Activated T-helper 1 cell treated with anti-CD3 and anti-CD28 coated beads, Interleukin-12 subunit alpha, Interleukin-12 subunit beta, Interleukin-2, Interleukin-4 antibody, amounts not matched to agents 30 ng/mL and 10 ng/mL and 1 ng/mL, durations not matched to agents 14 hours and 24 hours and 36 hours (primary cell): ENCODE measurements around the gene SPDYE3. TPM values are rescaled to one million over a fixed set of nuclear protein-coding genes. Genes with fewer than 3 reads are reported as not detected.
"Not testable (repeated sequence)": the region's sequence is repeated elsewhere in the genome, so short reads cannot be mapped to it uniquely, and the experiment has no call there.

Source experiments
- DNase-seq: peaks from one replicate; pipeline ENCODE4 v3.0.0; 2021; ENCODE audit warnings: low spot score
- H3K27ac Mint-ChIP-seq: one replicate; pipeline ENCODE4 v1.8.0; 2021; ENCODE audit warnings: mild to moderate bottlenecking, mixed read lengths
- H3K27me3 Mint-ChIP-seq: one replicate; pipeline ENCODE4 v1.8.0; 2022; ENCODE audit warnings: mild to moderate bottlenecking, moderate library complexity, mixed read lengths; ENCODE audit not compliant: insufficient read depth
- H3K36me3 Mint-ChIP-seq: one replicate; pipeline ENCODE4 v1.8.0; 2021; ENCODE audit warnings: low read depth, mixed read lengths
- H3K4me1 Mint-ChIP-seq: one replicate; pipeline ENCODE4 v1.8.0; 2021; ENCODE audit warnings: low read depth, mixed read lengths
- H3K4me3 Mint-ChIP-seq: one replicate; pipeline ENCODE4 v1.8.0; 2021; ENCODE audit warnings: mild to moderate bottlenecking, moderate library complexity, mixed read lengths
- H3K9me3 Mint-ChIP-seq: one replicate; pipeline ENCODE4 v1.8.0; 2021; ENCODE audit warnings: mixed read lengths
- intact Hi-C: fragments of 100-400 bp; cut with micrococcal nuclease; formaldehyde crosslinking; loops from one replicate; pipeline ENCODE4 v1.15.1; 2024
- total RNA-seq: library from RNA; stranded (reverse); gene quantifications from 2 replicates; pipeline ENCODE4 v1.2.3, GENCODE V29; 2022

The SPDYE3 gene
- total RNA-seq, 1 donor from 2014 or later: not detected

DNA sequence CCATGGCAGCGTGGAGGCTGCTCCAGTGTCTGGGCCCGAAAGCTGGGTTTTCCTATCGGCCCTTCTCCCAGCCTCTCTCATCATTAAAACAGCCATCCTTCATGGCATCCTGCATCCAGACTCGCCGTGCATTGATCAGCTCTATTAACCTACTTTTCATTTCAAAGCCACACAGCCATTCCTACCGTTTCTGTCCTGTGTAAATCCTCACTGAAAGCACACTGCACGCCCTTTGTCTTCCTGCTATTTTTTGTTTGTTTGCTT is 8.9 kb upstream of the SPDYE3 start:
- H3K36me3 Mint-ChIP-seq, H3K4me1 Mint-ChIP-seq, H3K27ac Mint-ChIP-seq, H3K4me3 Mint-ChIP-seq, H3K27me3 Mint-ChIP-seq, intact Hi-C loops, H3K9me3 Mint-ChIP-seq, DNase-seq: not testable (repeated sequence)

DNA sequence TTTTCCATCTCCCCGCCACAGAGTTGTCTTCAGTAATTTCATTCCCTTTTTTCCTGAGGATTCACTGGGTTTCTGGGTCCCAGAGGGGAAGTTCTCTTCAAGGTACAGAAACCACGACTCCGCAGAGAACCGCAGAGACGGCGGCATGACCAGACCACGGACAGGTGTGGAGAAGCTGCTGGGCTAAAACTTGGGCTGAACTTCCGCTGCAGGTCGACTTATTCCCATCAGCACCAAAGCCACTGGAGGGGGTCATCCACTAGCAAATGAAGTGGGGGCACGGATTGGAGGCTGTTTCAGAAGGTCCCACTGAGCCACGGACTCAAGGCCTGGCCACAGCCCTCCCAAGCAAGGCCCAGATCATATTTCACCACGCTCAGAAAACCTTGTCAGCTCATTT is 3.0 kb upstream of the SPDYE3 start:
- H3K27me3 Mint-ChIP-seq, H3K36me3 Mint-ChIP-seq, intact Hi-C loops, DNase-seq, H3K9me3 Mint-ChIP-seq, H3K4me1 Mint-ChIP-seq, H3K4me3 Mint-ChIP-seq, H3K27ac Mint-ChIP-seq: not testable (repeated sequence)

DNA sequence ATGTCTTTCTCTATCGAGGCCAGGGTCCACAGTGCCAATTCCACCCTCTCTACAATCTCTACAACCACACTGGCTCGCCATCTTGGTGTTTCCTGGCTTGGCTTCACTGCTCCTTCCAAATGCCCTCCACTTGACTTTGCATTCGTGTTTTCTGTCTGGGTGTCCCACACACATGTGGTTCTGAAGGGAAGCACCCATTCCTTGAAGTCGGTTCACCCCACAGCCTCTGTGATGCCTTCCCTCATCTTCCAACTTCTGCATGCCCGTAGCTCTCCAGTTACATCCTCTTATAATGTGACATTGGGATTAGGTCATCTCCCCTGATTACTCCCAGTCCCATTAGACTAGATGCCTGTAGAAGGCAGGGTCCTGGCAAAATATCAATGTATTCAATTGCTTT is 10.8 kb downstream of the SPDYE3 start:
- H3K27me3 Mint-ChIP-seq, H3K9me3 Mint-ChIP-seq, intact Hi-C loops, H3K27ac Mint-ChIP-seq, DNase-seq, H3K4me1 Mint-ChIP-seq: not testable (repeated sequence)
- peaks cover 14% of the 10 kb centered on the region for H3K36me3 Mint-ChIP-seq
- H3K4me3 Mint-ChIP-seq: peak overlapping the region; percentile 63

DNA sequence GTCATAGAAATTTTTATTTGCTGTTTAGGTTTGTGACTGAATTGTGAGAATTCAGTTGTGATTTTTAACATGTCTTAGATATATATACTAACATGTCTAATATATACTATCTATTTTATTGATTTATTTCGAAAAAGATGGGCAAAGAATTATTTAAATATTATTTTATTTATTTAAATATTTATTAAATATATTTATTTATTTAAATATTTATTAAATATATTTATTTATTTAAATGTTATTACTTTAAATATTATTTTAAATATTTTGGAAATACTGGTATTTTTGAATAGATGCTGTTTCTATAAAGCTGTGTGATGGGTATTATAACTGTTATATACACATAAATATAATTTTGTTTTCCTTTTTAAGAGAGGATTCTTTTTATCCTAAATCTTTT is 14.1 kb downstream of the SPDYE3 start:
- peaks cover 19% of the 10 kb centered on the region for H3K36me3 Mint-ChIP-seq
- intact Hi-C loops: not testable (repeated sequence)

DNA sequence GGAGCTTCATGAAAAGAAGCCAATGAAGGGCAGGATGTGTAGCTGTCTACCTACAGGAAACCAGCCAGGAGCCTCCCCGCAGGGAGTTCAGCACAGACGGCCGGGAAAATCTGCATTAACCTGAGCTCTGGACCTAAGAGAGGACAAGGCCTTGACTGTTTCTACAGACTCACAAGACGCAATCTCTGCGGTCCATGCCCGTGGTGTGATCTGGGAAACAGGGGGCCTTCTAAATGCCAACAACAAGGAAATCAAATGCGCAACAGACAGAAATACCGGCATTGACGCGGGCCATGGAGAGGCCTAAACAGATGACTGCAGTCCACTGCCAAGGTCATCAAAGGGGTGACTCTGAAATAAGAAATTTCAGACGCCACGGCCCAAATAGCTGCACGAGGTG is 16.7 kb downstream of the SPDYE3 start:
- H3K4me1 Mint-ChIP-seq, H3K27ac Mint-ChIP-seq, intact Hi-C loops, H3K4me3 Mint-ChIP-seq, DNase-seq, H3K27me3 Mint-ChIP-seq, H3K9me3 Mint-ChIP-seq: not testable (repeated sequence)
- H3K36me3 Mint-ChIP-seq: peaks cover 16% of the 10 kb centered on the region

More for the DNA sequence above, 14.1 kb downstream of the SPDYE3 start:
- not testable (repeated sequence) for H3K4me3 Mint-ChIP-seq, DNase-seq, H3K27me3 Mint-ChIP-seq, H3K9me3 Mint-ChIP-seq, H3K27ac Mint-ChIP-seq, H3K4me1 Mint-ChIP-seq

DNA sequence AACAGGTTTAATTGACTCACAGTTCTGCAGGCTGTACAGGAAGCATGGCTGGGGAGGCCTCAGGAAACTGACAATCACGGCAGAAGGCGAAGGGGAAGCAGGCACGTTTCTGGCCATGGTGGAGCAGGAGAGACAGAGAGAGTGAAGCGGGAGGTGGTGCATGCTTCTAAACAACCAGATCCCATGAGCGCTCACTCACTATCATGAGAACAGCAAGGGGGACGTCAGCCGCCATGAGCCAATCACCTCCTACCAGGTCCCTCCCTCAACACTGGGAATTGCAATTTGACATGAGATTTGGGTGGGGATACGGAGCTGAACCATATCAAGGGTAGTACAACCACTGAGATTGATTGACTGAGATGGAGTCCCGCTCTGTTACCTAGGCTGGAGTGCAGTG is 18.2 kb downstream of the SPDYE3 start:
- H3K9me3 Mint-ChIP-seq, H3K27me3 Mint-ChIP-seq: not testable (repeated sequence)

DNA sequence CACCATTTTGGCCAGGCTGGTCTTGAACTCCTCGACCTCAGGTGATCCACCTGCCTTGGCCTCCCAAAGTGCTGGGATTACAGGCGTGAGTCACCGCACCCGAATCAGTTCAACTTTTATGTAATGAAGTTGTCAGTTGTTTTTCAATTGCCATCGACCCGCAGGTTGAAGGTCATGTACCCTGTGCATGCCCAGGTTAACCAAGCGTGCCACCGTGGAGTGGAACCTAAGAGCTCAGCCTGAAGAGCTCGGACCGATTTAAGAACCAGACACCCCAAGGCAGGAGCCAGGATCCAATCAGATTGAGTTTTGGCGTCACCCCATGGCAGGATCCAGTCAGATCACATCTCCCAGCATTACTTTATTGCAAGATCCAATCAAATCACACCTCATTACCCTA is 19.4 kb downstream of the SPDYE3 start:
- H3K9me3 Mint-ChIP-seq, H3K4me3 Mint-ChIP-seq, intact Hi-C loops, H3K4me1 Mint-ChIP-seq, H3K27me3 Mint-ChIP-seq, H3K27ac Mint-ChIP-seq, DNase-seq: not testable (repeated sequence)
- H3K36me3 Mint-ChIP-seq: peaks cover 12% of the 10 kb centered on the region

More for the DNA sequence above, 18.2 kb downstream of the SPDYE3 start:
- H3K27ac Mint-ChIP-seq, DNase-seq, intact Hi-C loops, H3K4me1 Mint-ChIP-seq, H3K4me3 Mint-ChIP-seq: not testable (repeated sequence)
- peaks cover 13% of the 10 kb centered on the region for H3K36me3 Mint-ChIP-seq

DNA sequence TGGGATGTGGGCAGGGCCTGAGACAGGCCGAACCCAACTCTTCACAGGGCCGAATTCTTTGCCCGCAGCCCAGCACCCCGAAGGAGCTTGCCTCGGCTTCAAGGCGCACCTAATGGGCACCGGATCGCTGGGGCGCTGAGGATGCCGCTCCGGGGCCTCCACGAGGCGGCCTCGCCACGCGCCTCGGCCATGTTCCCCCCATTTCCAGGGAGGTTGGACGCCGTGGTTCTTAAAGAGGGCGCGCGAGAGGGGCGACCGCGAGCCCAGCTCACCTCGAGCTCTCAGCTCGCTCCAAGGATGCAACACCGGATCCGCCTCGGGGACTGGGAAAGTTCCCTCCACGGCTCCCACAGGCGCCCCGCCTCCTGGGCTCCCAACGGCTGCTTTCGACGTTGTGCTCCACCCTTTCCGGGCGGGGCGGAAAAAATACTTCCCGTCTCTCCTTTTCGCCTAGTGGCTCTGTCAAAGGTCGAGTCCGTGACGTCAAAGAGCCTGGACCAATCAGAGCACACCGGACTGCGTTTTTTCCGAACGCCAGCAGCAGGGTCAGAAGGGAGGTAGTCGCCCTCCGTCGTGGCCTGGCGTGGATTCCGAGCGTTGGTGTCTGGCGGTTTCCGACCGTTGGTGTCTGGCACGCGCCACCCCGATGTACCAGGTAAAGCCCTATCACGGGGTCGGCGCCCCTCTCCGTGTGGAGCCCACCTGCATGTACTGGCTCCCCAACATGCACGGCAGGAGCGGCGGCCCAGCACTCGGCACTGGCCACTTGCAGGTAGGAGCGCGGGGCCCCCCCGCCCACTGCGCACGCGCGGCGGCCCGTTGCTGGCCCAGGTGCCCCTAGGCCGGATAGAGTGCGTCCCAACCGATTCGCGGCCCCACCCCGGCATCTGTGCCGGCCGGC is 28.3 kb downstream of the SPDYE3 start:
- H3K36me3 Mint-ChIP-seq: peaks cover 19% of the 10 kb centered on the region
- intact Hi-C loops: loop anchor here (1.0 kb wide), 1 partner anchor 8 kb away; no protein-coding TSS in a partner anchor
- H3K4me1 Mint-ChIP-seq: peaks cover 12% of the 10 kb centered on the region
- not testable (repeated sequence) for H3K27me3 Mint-ChIP-seq, H3K9me3 Mint-ChIP-seq
- peak overlapping the region; percentile 97 for H3K27ac Mint-ChIP-seq
- H3K4me3 Mint-ChIP-seq: peak overlapping the region; percentile 92
- peak; percentile 89 for DNase-seq

DNA sequence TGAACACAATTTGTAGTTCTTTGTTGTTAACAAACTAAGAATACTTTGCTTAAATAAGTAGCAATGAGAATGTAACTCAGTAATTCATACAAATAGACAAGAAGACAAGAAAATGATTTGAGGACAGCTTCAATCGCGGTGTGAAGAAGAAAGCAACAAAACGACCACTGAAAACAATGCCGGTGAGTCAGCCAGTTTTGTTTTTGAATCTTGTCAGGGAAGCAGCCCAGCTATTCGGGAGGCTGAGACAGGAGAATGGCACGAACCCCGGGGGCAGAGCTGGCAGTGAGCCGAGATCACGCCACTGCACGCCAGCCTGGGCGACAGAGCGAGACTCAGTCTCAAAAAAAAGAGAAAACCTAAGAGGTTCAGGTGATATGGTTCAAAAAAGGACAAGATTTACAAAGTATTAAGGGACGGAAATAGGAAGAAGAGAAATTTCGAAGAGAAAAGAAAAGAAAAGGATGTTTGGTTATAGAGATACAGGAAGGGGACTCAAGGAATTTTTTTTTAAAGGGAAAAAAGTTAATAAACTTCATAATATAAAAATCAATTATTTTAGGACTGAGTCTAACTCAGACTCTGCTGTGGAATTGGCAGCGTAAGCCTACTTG is 30.7 kb downstream of the SPDYE3 start:
- H3K27ac Mint-ChIP-seq, H3K9me3 Mint-ChIP-seq, intact Hi-C loops, H3K27me3 Mint-ChIP-seq, DNase-seq: not testable (repeated sequence)
- Mint-ChIP-seq H3K4me3 (peak overlapping the region; percentile 72), H3K4me1 (peaks cover 30% of the 10 kb centered on the region), H3K36me3 (peaks cover 25% of the 10 kb centered on the region)

DNA sequence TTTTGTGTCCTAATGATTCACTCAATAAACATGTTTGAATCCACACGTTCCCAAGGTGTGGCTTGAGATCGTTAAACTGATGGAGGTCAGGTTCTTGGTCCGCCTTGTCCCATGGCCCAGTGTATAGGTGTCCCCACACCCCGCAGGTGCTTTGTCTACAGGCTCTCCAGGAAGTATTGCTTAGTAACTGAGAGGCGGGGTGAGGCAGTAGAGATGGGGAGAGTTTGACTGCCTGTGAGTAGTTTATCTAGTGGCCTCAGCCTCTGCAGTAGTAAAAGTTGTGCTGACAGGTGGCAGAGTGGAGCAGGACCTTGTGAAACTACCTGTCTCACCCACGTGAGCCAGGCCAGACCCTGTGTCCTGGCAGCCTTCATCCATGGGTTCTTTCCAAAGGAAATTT is 33.8 kb downstream of the SPDYE3 start:
- H3K4me3 Mint-ChIP-seq, H3K9me3 Mint-ChIP-seq, intact Hi-C loops, H3K27me3 Mint-ChIP-seq, DNase-seq, H3K27ac Mint-ChIP-seq: not testable (repeated sequence)
- Mint-ChIP-seq H3K4me1 (peaks cover 39% of the 10 kb centered on the region), H3K36me3 (peaks cover 32% of the 10 kb centered on the region)

DNA sequence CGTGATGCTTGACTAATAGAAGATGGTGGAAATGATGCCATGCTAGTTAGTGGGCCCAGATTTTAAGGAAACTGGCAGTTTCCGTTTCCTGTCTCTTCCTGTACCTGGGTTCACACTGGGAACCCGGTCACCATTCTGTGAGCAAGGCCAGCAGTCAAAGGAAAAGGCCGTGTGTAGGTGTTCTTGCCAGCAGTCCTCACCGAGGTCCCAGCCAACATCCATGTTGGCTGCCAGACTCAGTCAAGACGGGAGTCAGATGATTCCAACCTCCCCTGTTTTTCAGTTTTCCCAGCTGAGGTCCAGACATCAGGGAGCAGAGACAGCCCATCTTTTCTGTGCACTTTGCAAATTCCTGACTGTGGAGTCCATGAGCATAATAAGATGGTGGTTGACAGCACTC is 35.3 kb downstream of the SPDYE3 start:
- H3K36me3 Mint-ChIP-seq: peaks cover 44% of the 10 kb centered on the region

DNA sequence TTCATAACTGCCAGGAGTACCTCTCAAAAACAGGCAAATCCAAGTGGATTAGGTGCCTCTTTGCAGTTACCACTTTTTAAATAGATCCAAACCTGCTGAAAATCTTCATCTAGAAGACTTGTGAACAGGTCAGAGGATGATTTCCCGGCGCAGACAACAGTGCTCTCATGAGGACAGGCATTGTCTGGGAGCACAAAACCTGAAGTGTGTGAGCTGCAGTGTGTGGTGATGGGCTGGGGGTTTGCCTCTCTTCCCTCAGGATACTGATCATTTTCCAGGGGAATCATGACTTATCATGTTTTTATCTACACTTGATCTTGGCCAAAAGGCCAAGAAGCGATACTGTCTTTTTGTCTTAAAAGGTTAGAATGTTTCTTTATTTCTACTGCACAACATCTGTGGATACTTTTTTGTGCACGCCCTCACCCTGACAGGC is 36.6 kb downstream of the SPDYE3 start:
- Mint-ChIP-seq H3K4me1 (peaks cover 35% of the 10 kb centered on the region), H3K36me3 (peaks cover 42% of the 10 kb centered on the region), H3K27ac (peak overlapping the region; percentile 90)
- DNase-seq, H3K4me3 Mint-ChIP-seq, H3K9me3 Mint-ChIP-seq, H3K27me3 Mint-ChIP-seq: not testable (repeated sequence)
- intact Hi-C loops: loop anchor here (1.0 to 2.0 kb wide), 6 partner anchors 8 to 211 kb away; partner anchors contain the start of gene MEPCE

More for the DNA sequence above, 35.3 kb downstream of the SPDYE3 start:
- no peak overlapping the region for H3K4me3 Mint-ChIP-seq
- H3K27ac Mint-ChIP-seq: no peak overlapping the region
- intact Hi-C loops: no loop called here
- no peaks in the 10 kb centered on the region for H3K27me3 Mint-ChIP-seq
- peaks cover 39% of the 10 kb centered on the region for H3K4me1 Mint-ChIP-seq
- H3K9me3 Mint-ChIP-seq: no peaks in the 10 kb centered on the region
- DNase-seq: no peak

DNA sequence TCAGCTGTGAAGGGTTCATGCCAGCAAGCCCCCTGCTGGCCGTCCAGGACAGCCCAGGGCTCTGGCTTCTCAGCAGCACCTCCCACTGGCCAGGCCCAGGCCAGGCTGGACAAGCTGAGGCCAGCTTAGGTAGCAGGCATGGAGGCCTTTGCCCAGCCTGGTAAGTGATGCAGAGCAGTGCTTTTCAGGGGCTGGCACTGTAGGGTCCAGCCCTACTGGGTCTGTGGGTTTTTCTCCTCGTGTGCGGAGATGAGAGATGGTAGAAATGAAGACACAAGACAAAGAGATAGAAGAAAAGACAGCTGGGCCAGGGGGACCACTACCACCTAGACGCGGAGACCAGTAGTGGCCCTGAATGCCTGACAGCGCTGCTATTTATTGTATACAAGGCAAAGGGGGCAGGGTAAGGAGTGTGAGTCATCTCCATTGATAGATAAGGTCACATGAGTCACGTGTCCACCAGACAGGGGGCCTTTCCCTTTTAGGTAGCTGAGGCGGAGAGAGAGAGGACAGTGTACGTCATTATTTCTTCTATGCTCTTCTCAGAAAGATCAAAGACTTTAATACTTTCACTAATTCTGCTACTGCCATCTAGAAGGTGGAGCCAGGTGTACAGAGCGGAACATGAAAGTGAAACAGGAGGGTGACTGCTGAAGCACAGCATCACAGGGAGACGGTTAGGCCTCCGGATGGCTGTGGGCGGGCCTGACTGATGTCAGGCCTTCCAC is 37.2 kb downstream of the SPDYE3 start:
- H3K27me3 Mint-ChIP-seq, H3K9me3 Mint-ChIP-seq: not testable (repeated sequence)
- peak overlapping the region; percentile 90 for H3K27ac Mint-ChIP-seq
- H3K4me3 Mint-ChIP-seq: peak overlapping the region; percentile 60
- peak; percentile 79 for DNase-seq
- peaks cover 41% of the 10 kb centered on the region for H3K36me3 Mint-ChIP-seq
- peaks cover 35% of the 10 kb centered on the region for H3K4me1 Mint-ChIP-seq
- intact Hi-C loops: loop anchor here (1.0 to 2.0 kb wide), 6 partner anchors 8 to 212 kb away; partner anchors contain the start of gene MEPCE
